Measurements from ENCODE around the gene PDE5A.

The PDE5A gene

DNA sequence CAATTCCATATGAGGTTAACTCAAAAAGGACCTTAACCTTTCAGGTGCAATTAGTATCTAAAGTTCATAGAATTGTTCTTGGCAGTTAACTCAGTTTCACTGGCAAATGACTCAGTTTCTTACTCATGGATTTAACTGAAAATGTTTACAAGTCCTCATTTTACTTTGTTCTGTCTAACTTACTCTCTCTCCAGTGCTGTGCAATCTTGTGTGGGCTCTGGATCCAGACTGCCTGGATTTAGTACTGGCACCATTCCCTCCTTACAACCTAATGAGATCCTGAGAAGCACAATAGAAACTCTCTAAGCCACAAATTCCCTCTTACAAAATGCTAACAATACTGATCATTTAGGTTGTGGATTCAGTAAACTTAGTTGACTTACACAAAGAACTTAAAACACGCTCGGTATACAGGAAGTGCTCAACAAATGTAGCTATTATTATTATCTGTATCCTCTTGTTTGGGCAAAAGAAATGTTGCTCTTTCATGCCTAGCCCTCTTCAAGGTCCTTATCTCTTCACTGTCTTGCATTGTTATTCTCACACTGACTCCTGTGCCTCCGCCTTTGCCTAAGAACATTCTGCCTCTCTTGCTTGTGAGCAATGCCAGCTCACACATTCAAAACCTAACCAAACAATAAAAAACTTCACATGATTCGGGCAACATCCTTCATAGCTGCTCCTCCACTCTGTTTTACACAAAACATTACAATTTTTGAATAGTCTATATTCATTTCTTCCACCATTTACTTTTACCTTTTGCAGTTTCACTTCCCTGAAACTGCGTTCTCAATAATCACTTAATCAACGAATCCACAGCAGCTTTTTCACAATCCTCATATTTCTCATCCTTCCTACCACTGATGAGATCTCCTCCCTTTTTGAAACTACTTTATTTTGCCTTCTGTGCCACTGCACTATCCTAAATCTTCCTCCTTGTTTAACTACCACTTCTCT is 91.8 kb downstream of the PDE5A start:
- peak overlapping the region; percentile 25 for H3K9ac ChIP-seq (ENCODE audit: low read length)
- H2AFZ ChIP-seq (ENCODE audit: low read depth, low read length) = no peak overlapping the region
- no peak overlapping the region for H2BK120ac ChIP-seq (ENCODE audit: low read depth, low read length)
- no peaks in the 10 kb centered on the region for H3K27me3 ChIP-seq (ENCODE audit: control insufficient read depth in 1 of 2, insufficient read depth in 1 of 2, low read length in 2 of 2)
- DNase-seq = peak; percentile 46
- H3K4ac ChIP-seq (ENCODE audit: low read depth in 1 of 2, low read length in 2 of 2) = no peak overlapping the region
- H4K91ac ChIP-seq (ENCODE audit: low read length) = no peak overlapping the region
- 96% methylated on average over 6 of the region's 6 CpGs for WGBS
- H3K9me3 ChIP-seq (ENCODE audit: control insufficient read depth, low read length) = no peaks in the 10 kb centered on the region
- H3K27ac ChIP-seq (ENCODE audit: low read length, poor library complexity, severe bottlenecking) = no peak overlapping the region
- H3K4me2 ChIP-seq (ENCODE audit: low read length, poor library complexity, severe bottlenecking) = no peak overlapping the region
- H3K4me1 ChIP-seq (ENCODE audit: control insufficient read depth, insufficient read depth, low read depth, low read length) = no peaks in the 10 kb centered on the region
- no peaks in the 10 kb centered on the region for H3K79me1 ChIP-seq (replicated peaks; ENCODE audit: low read length, poor library complexity, severe bottlenecking)
- H3K14ac ChIP-seq (ENCODE audit: low read length in 2 of 2) = no peak overlapping the region
- H2AK5ac ChIP-seq (ENCODE audit: low read length, severe bottlenecking) = no peak overlapping the region
- no peak overlapping the region for H2BK5ac ChIP-seq (ENCODE audit: low read depth, low read length, poor library complexity, severe bottlenecking)
- H3K18ac ChIP-seq (ENCODE audit: low read depth in 1 of 2, low read length in 2 of 2) = no peak overlapping the region
- no peak overlapping the region for H2BK15ac ChIP-seq (ENCODE audit: low read depth, poor library complexity, severe bottlenecking)
- H2BK12ac ChIP-seq (ENCODE audit: low read length in 2 of 2) = no peak overlapping the region
- peaks cover 0 to 9% of the 10 kb centered on the region in 2 experiments for H3K36me3 ChIP-seq (ENCODE audit: control insufficient read depth in 1 of 2, insufficient read depth in 2 of 2, low read depth in 1 of 2, low read length in 2 of 2)
- H3K23ac ChIP-seq (ENCODE audit: low read length in 2 of 2) = no peak overlapping the region
- no peak overlapping the region for H4K8ac ChIP-seq (ENCODE audit: low read length)
- H3K4me3 ChIP-seq (ENCODE audit: insufficient read depth in 1 of 2, low read depth in 1 of 2, low read length in 2 of 2) = no peak overlapping the region

DNA sequence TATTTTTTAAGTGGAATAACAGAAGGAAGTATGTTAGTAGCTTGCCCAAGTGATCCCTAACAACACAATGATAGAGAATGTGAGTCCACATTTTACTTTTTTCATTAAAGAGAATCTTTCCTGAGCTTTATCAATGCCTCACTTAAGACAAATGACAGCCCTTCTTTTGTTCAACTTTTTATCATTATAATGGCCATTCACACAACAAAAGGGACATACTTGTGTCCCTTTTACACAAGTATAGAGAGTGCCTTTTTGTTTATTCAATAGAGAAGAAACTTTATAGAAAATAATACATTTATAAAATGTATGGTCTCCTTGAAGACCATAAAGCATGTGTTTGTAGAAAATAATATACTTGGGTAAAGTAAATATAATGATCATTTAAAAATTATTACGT is 96.3 kb downstream of the PDE5A start:
- Histone ChIP-seq H4K8ac (ENCODE audit: low read length) (no peak overlapping the region), H2BK15ac (ENCODE audit: low read depth, poor library complexity, severe bottlenecking) (no peak overlapping the region), H2BK12ac (ENCODE audit: low read length in 2 of 2) (no peak overlapping the region), H3K9ac (ENCODE audit: low read length) (no peak overlapping the region), H2AK5ac (ENCODE audit: low read length, severe bottlenecking) (no peak overlapping the region), H3K79me1 (replicated peaks; ENCODE audit: low read length, poor library complexity, severe bottlenecking) (no peaks in the 10 kb centered on the region), H3K4me1 (ENCODE audit: control insufficient read depth, insufficient read depth, low read depth, low read length) (no peaks in the 10 kb centered on the region), H3K23ac (ENCODE audit: low read length in 2 of 2) (no peak overlapping the region), H2BK120ac (ENCODE audit: low read depth, low read length) (no peak overlapping the region), H3K9me3 (ENCODE audit: control insufficient read depth, low read length) (no peaks in the 10 kb centered on the region), H3K36me3 (ENCODE audit: control insufficient read depth in 1 of 2, insufficient read depth in 2 of 2, low read depth in 1 of 2, low read length in 2 of 2) (peaks cover 0 to 15% of the 10 kb centered on the region in 2 experiments), H2BK5ac (ENCODE audit: low read depth, low read length, poor library complexity, severe bottlenecking) (no peak overlapping the region), H3K14ac (ENCODE audit: low read length in 2 of 2) (no peak overlapping the region), H3K4me3 (ENCODE audit: insufficient read depth in 1 of 2, low read depth in 1 of 2, low read length in 2 of 2) (no peak overlapping the region), H3K27ac (ENCODE audit: low read length, poor library complexity, severe bottlenecking) (no peak overlapping the region), H3K4ac (ENCODE audit: low read depth in 1 of 2, low read length in 2 of 2) (no peak overlapping the region), H3K4me2 (ENCODE audit: low read length, poor library complexity, severe bottlenecking) (no peak overlapping the region), H2AFZ (ENCODE audit: low read depth, low read length) (no peak overlapping the region), H3K18ac (ENCODE audit: low read depth in 1 of 2, low read length in 2 of 2) (no peak overlapping the region), H3K27me3 (ENCODE audit: control insufficient read depth in 1 of 2, insufficient read depth in 1 of 2, low read length in 2 of 2) (no peaks in the 10 kb centered on the region), H4K91ac (ENCODE audit: low read length) (no peak overlapping the region)
- WGBS = 80% methylated on average over 1 of the region's 1 CpG
- DNase-seq = no peak

GRCh38 chr4:119529788-119530187 is 98.8 kb downstream of the PDE5A start:
- H3K4ac ChIP-seq (ENCODE audit: low read depth in 1 of 2, low read length in 2 of 2) = no peak overlapping the region
- H3K79me1 ChIP-seq (replicated peaks; ENCODE audit: low read length, poor library complexity, severe bottlenecking) = no peaks in the 10 kb centered on the region
- WGBS = 91% methylated on average over 3 of the region's 3 CpGs
- H3K14ac ChIP-seq (ENCODE audit: low read length in 2 of 2) = no peak overlapping the region
- no peak overlapping the region for H3K4me2 ChIP-seq (ENCODE audit: low read length, poor library complexity, severe bottlenecking)
- no peak overlapping the region for H3K27ac ChIP-seq (ENCODE audit: low read length, poor library complexity, severe bottlenecking)
- no peak overlapping the region for H3K4me3 ChIP-seq (ENCODE audit: insufficient read depth in 1 of 2, low read depth in 1 of 2, low read length in 2 of 2)
- peaks cover 0 to 15% of the 10 kb centered on the region in 2 experiments for H3K36me3 ChIP-seq (ENCODE audit: control insufficient read depth in 1 of 2, insufficient read depth in 2 of 2, low read depth in 1 of 2, low read length in 2 of 2)
- H4K91ac ChIP-seq (ENCODE audit: low read length) = no peak overlapping the region
- no peak overlapping the region for H2AK5ac ChIP-seq (ENCODE audit: low read length, severe bottlenecking)
- no peak overlapping the region for H2AFZ ChIP-seq (ENCODE audit: low read depth, low read length)
- H3K27me3 ChIP-seq (ENCODE audit: control insufficient read depth in 1 of 2, insufficient read depth in 1 of 2, low read length in 2 of 2) = no peaks in the 10 kb centered on the region
- H3K9ac ChIP-seq (ENCODE audit: low read length) = no peak overlapping the region
- H2BK5ac ChIP-seq (ENCODE audit: low read depth, low read length, poor library complexity, severe bottlenecking) = no peak overlapping the region
- DNase-seq = no peak
- H3K18ac ChIP-seq (ENCODE audit: low read depth in 1 of 2, low read length in 2 of 2) = no peak overlapping the region
- H3K9me3 ChIP-seq (ENCODE audit: control insufficient read depth, low read length) = no peaks in the 10 kb centered on the region
- H4K8ac ChIP-seq (ENCODE audit: low read length) = no peak overlapping the region
- no peak overlapping the region for H2BK12ac ChIP-seq (ENCODE audit: low read length in 2 of 2)
- H2BK120ac ChIP-seq (ENCODE audit: low read depth, low read length) = no peak overlapping the region
- peaks cover 3% of the 10 kb centered on the region for H3K4me1 ChIP-seq (ENCODE audit: control insufficient read depth, insufficient read depth, low read depth, low read length)
- H3K23ac ChIP-seq (ENCODE audit: low read length in 2 of 2) = no peak overlapping the region
- H2BK15ac ChIP-seq (ENCODE audit: low read depth, poor library complexity, severe bottlenecking) = no peak overlapping the region

DNA sequence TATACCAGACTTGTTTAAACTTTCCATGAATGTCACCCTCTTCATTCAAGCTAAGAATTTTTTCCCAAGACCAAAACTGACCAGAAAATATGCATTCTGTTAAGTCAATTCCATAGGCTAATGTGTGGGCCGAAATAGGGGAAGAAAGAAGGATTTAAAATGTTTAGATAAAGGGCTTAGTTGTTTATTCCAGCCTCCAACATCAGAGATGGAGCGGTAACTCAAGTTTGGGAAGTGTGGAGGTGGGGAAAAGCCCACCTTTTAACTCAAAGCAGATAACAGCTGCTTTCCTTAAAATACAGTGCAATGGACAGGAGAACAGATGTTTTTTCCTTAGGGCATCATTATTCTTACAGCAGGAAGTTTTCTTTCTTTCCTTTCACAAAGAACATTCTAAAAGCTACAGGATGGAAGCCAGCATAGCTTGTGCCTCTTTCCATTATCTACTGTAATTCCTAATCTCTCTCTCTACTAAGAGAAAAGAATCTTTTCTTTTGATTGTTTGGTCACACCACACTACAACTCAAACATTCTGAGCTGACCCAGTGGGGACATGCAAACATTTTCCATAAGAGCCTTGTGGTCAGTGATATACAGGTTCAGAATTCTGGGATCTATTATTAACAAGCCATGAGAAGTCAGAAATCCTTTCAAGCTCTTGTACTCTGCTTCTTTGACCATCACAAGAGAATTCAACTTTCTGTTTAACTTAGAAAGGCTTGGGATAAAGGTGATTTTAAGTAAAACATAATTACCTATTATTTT is 101.6 kb downstream of the PDE5A start:
- Histone ChIP-seq H3K14ac (ENCODE audit: low read length in 2 of 2) (no peak overlapping the region), H3K79me1 (replicated peaks; ENCODE audit: low read length, poor library complexity, severe bottlenecking) (no peaks in the 10 kb centered on the region), H3K27ac (ENCODE audit: low read length, poor library complexity, severe bottlenecking) (no peak overlapping the region), H2AFZ (ENCODE audit: low read depth, low read length) (no peak overlapping the region), H3K27me3 (ENCODE audit: control insufficient read depth in 1 of 2, insufficient read depth in 1 of 2, low read length in 2 of 2) (no peaks in the 10 kb centered on the region), H3K23ac (ENCODE audit: low read length in 2 of 2) (no peak overlapping the region), H3K36me3 (ENCODE audit: control insufficient read depth in 1 of 2, insufficient read depth in 2 of 2, low read depth in 1 of 2, low read length in 2 of 2) (peaks cover 0 to 15% of the 10 kb centered on the region in 2 experiments), H2AK5ac (ENCODE audit: low read length, severe bottlenecking) (no peak overlapping the region), H3K4me2 (ENCODE audit: low read length, poor library complexity, severe bottlenecking) (no peak overlapping the region), H3K9me3 (ENCODE audit: control insufficient read depth, low read length) (no peaks in the 10 kb centered on the region), H4K91ac (ENCODE audit: low read length) (no peak overlapping the region), H3K4me3 (ENCODE audit: insufficient read depth in 1 of 2, low read depth in 1 of 2, low read length in 2 of 2) (no peak overlapping the region), H3K9ac (ENCODE audit: low read length) (no peak overlapping the region), H2BK12ac (ENCODE audit: low read length in 2 of 2) (no peak overlapping the region), H2BK5ac (ENCODE audit: low read depth, low read length, poor library complexity, severe bottlenecking) (no peak overlapping the region), H3K18ac (ENCODE audit: low read depth in 1 of 2, low read length in 2 of 2) (peak overlapping the region in 1 of 2 experiments; percentile 11), H3K4ac (ENCODE audit: low read depth in 1 of 2, low read length in 2 of 2) (no peak overlapping the region), H2BK15ac (ENCODE audit: low read depth, poor library complexity, severe bottlenecking) (no peak overlapping the region), H2BK120ac (ENCODE audit: low read depth, low read length) (no peak overlapping the region), H3K4me1 (ENCODE audit: control insufficient read depth, insufficient read depth, low read depth, low read length) (peaks cover 3% of the 10 kb centered on the region), H4K8ac (ENCODE audit: low read length) (no peak overlapping the region)
- WGBS = 42% methylated on average over 2 of the region's 2 CpGs
- DNase-seq = peak; percentile 81
